WTC11 (cell line): Measurements from ENCODE around the gene PLXDC1. TPM values are rescaled to one million over a fixed set of nuclear protein-coding genes. Genes with fewer than 3 reads are reported as not detected.

Experiments used
- ATAC-seq: fragments of 200-7000 bp; cut with Tn5 transposase; 2 replicates; pipeline ENCODE4 v1.10.0; 2021; ENCODE audit warnings: mild to moderate bottlenecking, moderate library complexity
- CTCF ChIA-PET: fragments of 300-600 bp; sonication (Branson Sonifier 250); formaldehyde crosslinking; loops from one replicate; lab custom pipeline; 2021; ENCODE audit warnings: antibody characterized with exemption; lab: Charles Lee
- POLR2A ChIA-PET: fragments of 350-600 bp; sonication (Branson Sonifier 250); formaldehyde crosslinking; loops from one replicate; lab custom pipeline; 2021; ENCODE audit warnings: antibody characterized with exemption; lab: Charles Lee
- DNase-seq: peaks from one replicate; pipeline ENCODE4 v3.0.0; 2021; ENCODE audit warnings: low spot score
- H3K27ac Mint-ChIP-seq: 2 replicates; pipeline ENCODE4 v1.8.0; 2021; ENCODE audit warnings: mixed read lengths
- H3K27me3 Mint-ChIP-seq: 2 replicates; pipeline ENCODE4 v1.8.0; 2021; ENCODE audit warnings: low read depth, mild to moderate bottlenecking, moderate library complexity, mixed read lengths
- H3K36me3 Mint-ChIP-seq: 2 replicates; pipeline ENCODE4 v1.8.0; 2021; ENCODE audit warnings: mixed read lengths
- H3K4me1 Mint-ChIP-seq: 2 replicates; pipeline ENCODE4 v1.8.0; 2022; ENCODE audit warnings: mixed read lengths
- H3K4me3 Mint-ChIP-seq: 2 replicates; pipeline ENCODE4 v1.8.0; 2021; ENCODE audit warnings: mild to moderate bottlenecking, moderate library complexity, mixed read lengths
- H3K9me3 Mint-ChIP-seq: 2 replicates; pipeline ENCODE4 v1.8.0; 2021; ENCODE audit warnings: mixed read lengths
- AR ChIP-seq: fragments of 250-450 bp; sonication (Bioruptor Pico); IDR thresholded peaks from 2 replicates; pipeline ENCODE4 v1.9.0; 2021; ENCODE audit warnings: mild to moderate bottlenecking
- ATF2 ChIP-seq: sonication (generic); formaldehyde crosslinking; IDR thresholded peaks from 2 replicates; pipeline ENCODE4 v1.8.1; 2022; ENCODE audit warnings: low read depth, missing genetic modification reagents, borderline replicate concordance
- ATF6 ChIP-seq: sonication (generic); formaldehyde crosslinking; IDR thresholded peaks from 2 replicates; pipeline ENCODE4 v1.8.1; 2023; ENCODE audit warnings: mild to moderate bottlenecking, missing genetic modification reagents
- CREB1 ChIP-seq: sonication (generic); formaldehyde crosslinking; IDR thresholded peaks from 2 replicates; pipeline ENCODE4 v1.8.0; 2023; ENCODE audit warnings: mild to moderate bottlenecking, missing genetic modification reagents
- EMX1 ChIP-seq: fragments of 250-450 bp; sonication (Bioruptor Pico); IDR thresholded peaks from 2 replicates; pipeline ENCODE4 v1.8.0; 2021; ENCODE audit warnings: mild to moderate bottlenecking
- ESRRA ChIP-seq: sonication (generic); formaldehyde crosslinking; IDR thresholded peaks from 2 replicates; pipeline ENCODE4 v1.8.1; 2022; ENCODE audit warnings: mild to moderate bottlenecking, missing genetic modification reagents, borderline replicate concordance
- ETV6 ChIP-seq: sonication (generic); formaldehyde crosslinking; IDR thresholded peaks from 2 replicates; pipeline ENCODE4 v1.8.1; 2022; ENCODE audit warnings: mild to moderate bottlenecking, missing genetic modification reagents
- FOXP1 ChIP-seq: sonication (generic); formaldehyde crosslinking; IDR thresholded peaks from 2 replicates; pipeline ENCODE4 v1.8.0; 2022; ENCODE audit warnings: missing genetic modification reagents, mild to moderate bottlenecking, moderate library complexity, borderline replicate concordance
- IRF2 ChIP-seq: sonication (generic); formaldehyde crosslinking; IDR thresholded peaks from 2 replicates; pipeline ENCODE4 v1.8.0; 2022; ENCODE audit warnings: low read depth, missing genetic modification reagents, borderline replicate concordance
- JUN ChIP-seq: sonication (generic); formaldehyde crosslinking; IDR thresholded peaks from 2 replicates; pipeline ENCODE4 v1.8.0; 2023; ENCODE audit warnings: mild to moderate bottlenecking, missing genetic modification reagents
- NFYB ChIP-seq: sonication (generic); formaldehyde crosslinking; conservative IDR thresholded peaks from 2 replicates; pipeline ENCODE4 v1.8.0; 2022; ENCODE audit warnings: low read depth, missing genetic modification reagents
- RELA ChIP-seq: sonication (generic); formaldehyde crosslinking; IDR thresholded peaks from 2 replicates; pipeline ENCODE4 v1.8.1; 2022; ENCODE audit warnings: missing genetic modification reagents, mild to moderate bottlenecking, borderline replicate concordance
- SP1 ChIP-seq: sonication (generic); formaldehyde crosslinking; conservative IDR thresholded peaks from 2 replicates; pipeline ENCODE4 v1.8.1; 2022; ENCODE audit warnings: missing genetic modification reagents
- TCF7 ChIP-seq: sonication (generic); formaldehyde crosslinking; IDR thresholded peaks from 2 replicates; pipeline ENCODE4 v1.8.0; 2022; ENCODE audit warnings: mild to moderate bottlenecking, low read depth, missing genetic modification reagents, moderate library complexity
- ZBTB43 ChIP-seq: sonication (generic); formaldehyde crosslinking; IDR thresholded peaks from 2 replicates; pipeline ENCODE4 v1.8.1; 2023; ENCODE audit warnings: mild to moderate bottlenecking, missing genetic modification reagents
- ZNF317 ChIP-seq: sonication (generic); formaldehyde crosslinking; IDR thresholded peaks from 2 replicates; pipeline ENCODE4 v1.8.1; 2023; ENCODE audit warnings: low read depth, mild to moderate bottlenecking, moderate library complexity, missing genetic modification reagents, borderline replicate concordance
- ZNF425 ChIP-seq: fragments of 250-450 bp; sonication (Bioruptor Pico); conservative IDR thresholded peaks from 2 replicates; pipeline ENCODE4 v1.9.0; 2021; ENCODE audit warnings: mild to moderate bottlenecking
- total RNA-seq: library from RNA; stranded (reverse); gene quantifications from 3 replicates; pipeline ENCODE4 v1.2.3, GENCODE V29; 2021
- TF ChIP-seq, protein P1 (sequence below): fragments of 250-450 bp; sonication (Bioruptor Pico); IDR thresholded peaks from 2 replicates; pipeline ENCODE4 v1.9.0; 2021; ENCODE audit warnings: mild to moderate bottlenecking
- TF ChIP-seq, protein P2 (sequence below): sonication (generic); formaldehyde crosslinking; IDR thresholded peaks from 2 replicates; pipeline ENCODE4 v1.8.1; 2023; ENCODE audit warnings: mild to moderate bottlenecking, missing genetic modification reagents, moderate library complexity
- TF ChIP-seq, protein P3 (sequence below): sonication (generic); formaldehyde crosslinking; IDR thresholded peaks from 2 replicates; pipeline ENCODE4 v1.8.1; 2022; ENCODE audit warnings: mild to moderate bottlenecking, moderate library complexity, missing genetic modification reagents
- TF ChIP-seq, protein P4 (sequence below): sonication (generic); formaldehyde crosslinking; IDR thresholded peaks from 2 replicates; pipeline ENCODE4 v1.8.0; 2022; ENCODE audit warnings: mild to moderate bottlenecking, missing genetic modification reagents

Gene PLXDC1
- total RNA-seq, 1 experiment from 2014 or later = 5.4 TPM

GRCh38 chr17:39178536-39178935, 27.1 kb upstream of the PLXDC1 start:
- no peak overlapping the region for H3K27ac Mint-ChIP-seq
- H3K36me3 Mint-ChIP-seq = peaks cover 16% of the 10 kb centered on the region
- peaks cover 31% of the 10 kb centered on the region for H3K4me1 Mint-ChIP-seq
- ChIA-PET POLR2A (no interaction called here), CTCF (interaction anchor here (0.6 to 2.1 kb wide), 6 partner anchors 13 to 104 kb away, joined by 3 to 21 read pairs (median 7); partner anchors contain the start of gene ARL5C)
- no peak overlapping the region for H3K4me3 Mint-ChIP-seq
- DNase-seq = no peak
- H3K27me3 Mint-ChIP-seq = no peaks in the 10 kb centered on the region
- no peak for ATAC-seq
- no peaks in the 10 kb centered on the region for H3K9me3 Mint-ChIP-seq
- TF ChIP-seq, protein P1, sequence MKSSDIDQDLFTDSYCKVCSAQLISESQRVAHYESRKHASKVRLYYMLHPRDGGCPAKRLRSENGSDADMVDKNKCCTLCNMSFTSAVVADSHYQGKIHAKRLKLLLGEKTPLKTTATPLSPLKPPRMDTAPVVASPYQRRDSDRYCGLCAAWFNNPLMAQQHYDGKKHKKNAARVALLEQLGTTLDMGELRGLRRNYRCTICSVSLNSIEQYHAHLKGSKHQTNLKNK (CRISPR knock-in tag) = no peak
- TF ChIP-seq JUN (CRISPR knock-in tag) = no peak
- no peak for TF ChIP-seq ETV6 (CRISPR knock-in tag)
- no peak for TF ChIP-seq TCF7 (CRISPR knock-in tag)
- TF ChIP-seq ZNF425 (CRISPR knock-in tag) = no peak
- TF ChIP-seq ZNF317 = no peak
- TF ChIP-seq ATF6 = no peak
- TF ChIP-seq SP1 (CRISPR knock-in tag) = no peak
- no peak for TF ChIP-seq ATF2 (CRISPR knock-in tag)
- TF ChIP-seq FOXP1 (CRISPR knock-in tag) = no peak
- TF ChIP-seq CREB1 (CRISPR knock-in tag) = no peak
- TF ChIP-seq EMX1 (CRISPR knock-in tag) = no peak

GRCh38 chr17:39177256-39177655, 25.8 kb upstream of the PLXDC1 start:
- Mint-ChIP-seq H3K4me3 (peak overlapping the region; percentile 58), H3K36me3 (peaks cover 7% of the 10 kb centered on the region; the same call in 1 of the 2 replicates), H3K4me1 (peaks cover 36% of the 10 kb centered on the region), H3K27me3 (peaks cover 1% of the 10 kb centered on the region; the same call in 1 of the 2 replicates), H3K9me3 (no peaks in the 10 kb centered on the region), H3K27ac (peak overlapping the region; percentile 99)
- POLR2A ChIA-PET = interaction anchor here (1.1 kb wide), 1 partner anchor 12 kb away, joined by 3 read pairs; no protein-coding TSS in a partner anchor
- ATAC-seq (peak; percentile 94), DNase-seq (peak; percentile 94)
- CTCF ChIA-PET = interaction anchor here (0.7 to 2.2 kb wide), 8 partner anchors 12 to 194 kb away, joined by 3 to 21 read pairs (median 6); partner anchors contain the start of gene ARL5C
- no peak for TF ChIP-seq AR (CRISPR knock-in tag)
- TF ChIP-seq NFYB (CRISPR knock-in tag) = peak; percentile 91
- no peak for TF ChIP-seq RELA
- TF ChIP-seq ZBTB43 = no peak
- TF ChIP-seq, protein P2, sequence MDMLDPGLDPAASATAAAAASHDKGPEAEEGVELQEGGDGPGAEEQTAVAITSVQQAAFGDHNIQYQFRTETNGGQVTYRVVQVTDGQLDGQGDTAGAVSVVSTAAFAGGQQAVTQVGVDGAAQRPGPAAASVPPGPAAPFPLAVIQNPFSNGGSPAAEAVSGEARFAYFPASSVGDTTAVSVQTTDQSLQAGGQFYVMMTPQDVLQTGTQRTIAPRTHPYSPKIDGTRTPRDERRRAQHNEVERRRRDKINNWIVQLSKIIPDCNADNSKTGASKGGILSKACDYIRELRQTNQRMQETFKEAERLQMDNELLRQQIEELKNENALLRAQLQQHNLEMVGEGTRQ (CRISPR knock-in tag) = peak; percentile 9; the same call in 1 of the 2 replicates
- TF ChIP-seq, protein P3, sequence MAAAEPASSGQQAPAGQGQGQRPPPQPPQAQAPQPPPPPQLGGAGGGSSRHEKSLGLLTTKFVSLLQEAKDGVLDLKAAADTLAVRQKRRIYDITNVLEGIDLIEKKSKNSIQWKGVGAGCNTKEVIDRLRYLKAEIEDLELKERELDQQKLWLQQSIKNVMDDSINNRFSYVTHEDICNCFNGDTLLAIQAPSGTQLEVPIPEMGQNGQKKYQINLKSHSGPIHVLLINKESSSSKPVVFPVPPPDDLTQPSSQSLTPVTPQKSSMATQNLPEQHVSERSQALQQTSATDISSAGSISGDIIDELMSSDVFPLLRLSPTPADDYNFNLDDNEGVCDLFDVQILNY (CRISPR knock-in tag) = 0 out of 2 replicates have a peak, but pooled peaks have one; percentile 34
- peak; percentile 84 for TF ChIP-seq SP1 (CRISPR knock-in tag)
- TF ChIP-seq FOXP1 (CRISPR knock-in tag) = no peak
- TF ChIP-seq IRF2 = no peak
- no peak for TF ChIP-seq ESRRA (CRISPR knock-in tag)
- TF ChIP-seq, protein P4, sequence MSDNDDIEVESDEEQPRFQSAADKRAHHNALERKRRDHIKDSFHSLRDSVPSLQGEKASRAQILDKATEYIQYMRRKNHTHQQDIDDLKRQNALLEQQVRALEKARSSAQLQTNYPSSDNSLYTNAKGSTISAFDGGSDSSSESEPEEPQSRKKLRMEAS = peak; percentile 72
